ENCODE measurements around the gene DGKI. TPM values are rescaled to one million over a fixed set of nuclear protein-coding genes. Genes with fewer than 3 reads are reported as not detected.

DGKI gene
- 1 to 10 TPM in 3 of 4 donors, under 1 TPM in 1; 0.16 to 4.4 (median 2.1) TPM for total RNA-seq

DNA sequence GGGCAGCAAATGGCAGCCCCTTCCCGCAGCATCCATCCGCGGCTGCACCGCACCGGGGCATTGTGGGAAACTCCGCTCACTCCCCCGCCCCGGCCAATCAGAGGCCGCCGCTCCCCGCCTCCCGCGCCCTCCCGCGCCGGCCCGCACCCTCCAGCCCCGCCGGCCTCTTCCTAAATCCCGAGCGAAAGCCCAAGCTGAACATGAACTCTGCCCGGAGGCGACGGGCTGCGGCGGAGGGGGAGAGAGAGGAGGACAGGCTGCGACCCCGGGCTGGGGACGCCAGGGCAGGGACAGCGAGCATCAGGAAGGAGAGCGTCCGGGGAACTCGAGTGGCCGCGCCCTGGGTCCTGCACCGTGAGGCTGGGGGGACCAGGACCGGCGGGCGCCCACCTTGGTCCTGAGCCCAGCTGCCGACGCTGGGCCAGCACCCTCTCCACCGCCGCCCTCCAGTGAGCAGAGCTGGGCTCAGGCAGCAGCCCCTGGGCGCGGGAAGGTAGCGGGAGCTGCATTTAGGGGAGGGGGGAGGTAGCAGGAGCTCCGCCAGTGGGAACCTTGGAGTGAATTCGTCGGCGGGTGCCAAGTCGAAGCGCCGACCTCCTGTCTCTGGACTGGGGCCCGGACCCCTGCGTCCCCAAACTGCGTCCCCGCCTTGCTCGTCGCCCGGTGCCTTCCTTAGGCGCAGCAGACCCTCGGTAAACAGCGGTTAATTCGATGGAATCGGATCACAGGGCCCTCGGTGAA lies at the start of gene DGKI:
Gene DGKI (minus strand): TSS at position 148 of the 741 bp plus-strand sequence.
- DNase-seq (ENCODE audit: low spot score) (no peak), ATAC-seq (ENCODE audit: low FRiP score) (no peak)
- TF ChIP-seq, protein P1, sequence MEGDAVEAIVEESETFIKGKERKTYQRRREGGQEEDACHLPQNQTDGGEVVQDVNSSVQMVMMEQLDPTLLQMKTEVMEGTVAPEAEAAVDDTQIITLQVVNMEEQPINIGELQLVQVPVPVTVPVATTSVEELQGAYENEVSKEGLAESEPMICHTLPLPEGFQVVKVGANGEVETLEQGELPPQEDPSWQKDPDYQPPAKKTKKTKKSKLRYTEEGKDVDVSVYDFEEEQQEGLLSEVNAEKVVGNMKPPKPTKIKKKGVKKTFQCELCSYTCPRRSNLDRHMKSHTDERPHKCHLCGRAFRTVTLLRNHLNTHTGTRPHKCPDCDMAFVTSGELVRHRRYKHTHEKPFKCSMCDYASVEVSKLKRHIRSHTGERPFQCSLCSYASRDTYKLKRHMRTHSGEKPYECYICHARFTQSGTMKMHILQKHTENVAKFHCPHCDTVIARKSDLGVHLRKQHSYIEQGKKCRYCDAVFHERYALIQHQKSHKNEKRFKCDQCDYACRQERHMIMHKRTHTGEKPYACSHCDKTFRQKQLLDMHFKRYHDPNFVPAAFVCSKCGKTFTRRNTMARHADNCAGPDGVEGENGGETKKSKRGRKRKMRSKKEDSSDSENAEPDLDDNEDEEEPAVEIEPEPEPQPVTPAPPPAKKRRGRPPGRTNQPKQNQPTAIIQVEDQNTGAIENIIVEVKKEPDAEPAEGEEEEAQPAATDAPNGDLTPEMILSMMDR (IDR thresholded peaks at IDR 0.05): no peak

DNA sequence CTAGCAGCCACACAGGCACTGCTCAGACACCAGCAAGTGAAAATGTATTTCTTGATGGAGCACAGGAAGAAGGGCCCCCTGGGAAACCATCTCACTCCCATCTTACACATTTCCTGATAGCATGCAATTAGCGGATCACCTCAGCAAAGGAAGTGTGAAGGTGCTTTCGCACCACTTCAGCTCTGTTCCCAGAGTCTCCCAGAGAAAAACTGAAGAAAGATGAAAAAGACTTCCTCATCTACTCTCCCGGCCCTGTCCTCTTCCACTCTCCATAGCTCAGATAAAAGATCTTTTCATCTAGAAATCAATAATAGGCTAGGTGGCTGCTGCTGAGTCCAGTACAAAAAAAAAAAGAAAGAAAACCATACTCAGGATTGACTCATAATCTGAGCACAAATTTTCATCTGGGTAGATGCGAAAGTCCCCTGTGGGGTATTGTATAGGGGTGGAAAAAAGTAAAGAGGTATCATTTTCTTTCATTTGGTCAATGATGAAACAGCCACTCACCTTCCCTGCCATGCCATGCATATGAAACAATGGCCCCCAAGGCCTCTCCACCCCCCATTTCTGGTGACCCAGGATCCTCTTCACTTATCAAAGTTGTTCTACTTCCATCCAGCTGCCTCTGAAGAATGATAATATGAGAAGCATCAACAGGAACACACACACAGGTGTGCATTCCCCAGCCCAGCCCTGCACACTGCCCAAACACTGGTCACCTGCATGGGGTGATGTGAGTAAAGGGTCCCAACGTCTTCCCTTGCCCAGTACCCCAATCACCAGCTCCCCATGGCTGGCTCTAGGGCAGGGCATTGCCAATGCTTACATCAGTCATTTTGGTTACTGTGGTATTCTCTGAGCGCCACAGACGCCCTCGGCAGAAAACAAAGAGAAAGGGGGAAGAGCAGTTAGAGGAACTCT lies 48.8 kb upstream of the DGKI start:
- no peak for ATAC-seq (ENCODE audit: low FRiP score)
- DNase-seq (ENCODE audit: low spot score): no peak
- TF ChIP-seq, protein P1 (IDR thresholded peaks at IDR 0.05): no peak

DNA sequence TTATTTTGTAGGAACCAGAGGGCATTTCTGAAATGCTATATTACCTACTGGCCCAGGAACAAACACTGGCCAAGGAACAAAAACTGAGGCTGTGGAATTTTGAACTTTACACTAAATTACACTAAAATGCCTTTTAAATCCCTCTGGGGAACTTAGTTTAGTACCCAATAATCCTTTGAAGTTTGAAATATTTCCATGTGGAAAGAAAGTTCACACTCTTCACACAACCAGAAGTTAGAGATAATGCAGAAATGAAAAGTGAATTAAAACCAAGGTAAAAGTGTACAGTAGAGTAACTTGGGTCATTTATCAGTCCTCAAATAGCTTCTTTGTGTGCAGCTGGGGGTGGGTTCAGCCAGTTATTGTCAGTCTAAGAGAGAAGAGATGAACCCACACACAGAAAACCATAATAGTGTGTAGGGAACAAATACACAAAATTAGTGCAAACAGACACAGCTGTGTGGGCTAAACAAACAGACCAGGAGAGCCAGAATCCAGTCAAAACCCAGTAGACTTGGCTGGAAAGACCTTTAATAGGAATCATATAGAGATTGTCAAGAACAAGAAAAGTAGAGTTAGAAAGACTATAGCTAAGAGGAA lies 46.5 kb upstream of the DGKI start:
- ATAC-seq (ENCODE audit: low FRiP score) (no peak), DNase-seq (ENCODE audit: low spot score) (no peak)
- TF ChIP-seq, protein P1 (IDR thresholded peaks at IDR 0.05): no peak

DNA sequence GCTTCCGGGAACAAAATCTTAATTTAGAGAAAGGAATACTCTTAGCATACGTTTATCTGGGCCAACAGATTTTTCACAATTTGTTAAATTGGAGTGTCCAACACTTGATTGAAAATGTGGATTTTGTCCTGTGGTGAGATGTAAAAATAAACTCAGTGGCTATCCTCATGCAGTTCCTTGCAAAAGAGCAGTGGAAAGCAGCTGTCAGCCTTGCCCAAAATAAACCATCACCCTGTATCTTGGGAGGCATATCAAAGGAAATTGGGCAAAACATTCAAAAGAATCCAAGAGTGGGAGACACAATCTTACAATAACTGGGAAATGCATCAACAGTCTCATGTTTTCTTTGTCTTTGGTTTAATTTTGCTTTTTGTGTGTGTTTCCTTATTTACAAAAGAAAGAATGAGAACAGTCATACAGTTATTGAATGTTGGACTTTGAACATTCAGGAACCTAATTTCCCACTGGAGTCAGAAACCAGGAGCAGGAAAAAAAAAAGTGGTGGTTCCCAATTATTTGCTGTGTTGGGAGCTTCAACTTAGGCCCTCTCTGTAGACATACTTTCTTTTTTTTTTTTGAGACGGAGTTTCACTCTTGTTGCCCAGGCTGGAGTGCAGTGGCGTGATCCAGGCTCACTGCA lies 44.4 kb upstream of the DGKI start:
- no peak for DNase-seq (ENCODE audit: low spot score)
- TF ChIP-seq, protein P1 (IDR thresholded peaks at IDR 0.05): no peak
- no peak for ATAC-seq (ENCODE audit: low FRiP score)

DNA sequence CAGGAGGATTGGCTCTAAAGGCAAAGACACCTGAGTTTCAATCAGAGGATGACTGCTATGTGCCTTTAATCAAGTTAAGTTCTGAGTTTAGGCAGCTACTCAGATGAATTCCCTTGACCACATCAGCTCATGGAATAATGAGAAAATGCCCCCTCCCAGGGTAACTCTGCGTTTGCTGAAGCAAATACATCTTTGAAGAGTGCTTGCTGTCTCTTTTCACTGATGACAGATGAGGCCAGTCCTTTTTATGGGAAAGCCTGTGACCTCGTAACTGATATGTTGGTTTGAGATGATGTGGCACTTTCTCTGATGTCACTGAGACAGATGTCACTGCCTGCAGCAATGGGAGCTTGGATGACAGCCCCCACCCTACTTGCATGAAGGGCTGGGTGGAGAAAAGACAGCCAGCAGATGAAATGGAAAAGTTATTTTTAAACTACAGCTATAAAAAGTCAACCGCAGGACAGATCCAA lies 43.7 kb upstream of the DGKI start:
- TF ChIP-seq, protein P1 (IDR thresholded peaks at IDR 0.05): no peak
- no peak for ATAC-seq (ENCODE audit: low FRiP score)
- DNase-seq (ENCODE audit: low spot score): no peak

DNA sequence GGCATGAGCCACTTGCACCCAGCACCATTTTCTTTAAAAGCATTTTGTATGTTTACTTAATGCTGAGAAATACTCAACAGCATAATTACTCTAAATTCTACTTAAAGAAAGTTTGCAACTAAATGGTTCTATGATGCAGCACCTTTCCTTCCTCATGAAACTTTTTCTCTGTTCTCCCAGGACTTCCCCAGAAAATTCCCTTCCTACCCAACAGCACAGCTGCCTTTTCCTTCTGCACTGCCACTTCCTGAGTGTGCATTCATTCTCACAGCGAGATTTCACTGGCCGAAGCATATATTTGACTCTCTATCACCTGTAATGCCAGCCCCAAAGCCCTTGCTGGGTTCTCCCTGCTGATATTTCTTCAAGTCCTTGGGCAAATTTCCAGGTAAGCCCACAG lies 41.5 kb upstream of the DGKI start:
- no peak for DNase-seq (ENCODE audit: low spot score)
- TF ChIP-seq, protein P1 (IDR thresholded peaks at IDR 0.05): no peak
- ATAC-seq (ENCODE audit: low FRiP score): no peak
